ENCODE results near the gene ZNRF1.

DNA sequence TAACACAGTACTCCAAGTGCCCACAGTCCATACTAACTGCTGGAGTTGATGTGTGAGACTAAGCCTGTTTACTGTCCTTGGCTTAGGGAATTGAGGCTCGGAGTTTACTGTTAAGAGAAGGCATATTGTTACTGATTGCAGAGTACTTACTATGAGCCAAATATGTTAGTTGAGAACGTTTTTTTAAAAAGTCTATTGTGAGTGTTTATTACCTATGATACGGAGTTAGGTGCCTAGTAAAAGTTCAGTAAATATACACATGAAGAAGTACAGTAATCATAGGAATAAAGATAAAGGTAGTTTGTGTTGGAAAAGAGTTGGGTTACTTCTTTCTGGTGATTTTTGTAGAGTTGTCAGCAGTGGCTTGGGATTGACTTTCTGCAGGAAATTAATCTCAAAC, 25.4 kb downstream of the ZNRF1 start:
- TF ChIP-seq TAF1 (IDR thresholded peaks at IDR 0.05; ENCODE audit: borderline replicate concordance, insufficient read depth, low read length) (no peak), POLR2AphosphoS5 (IDR thresholded peaks at IDR 0.05; ENCODE audit: low read depth, low read length) (no peak), FOXP2 (optimal IDR thresholded peaks at IDR 0.05; ENCODE audit: borderline replicate concordance, extremely low read depth, extremely low read length, insufficient read depth) (no peak), SIN3A (IDR thresholded peaks at IDR 0.05; ENCODE audit: borderline replicate concordance, insufficient read depth, low read length) (no peak)
- TF ChIP-seq, protein P1, sequence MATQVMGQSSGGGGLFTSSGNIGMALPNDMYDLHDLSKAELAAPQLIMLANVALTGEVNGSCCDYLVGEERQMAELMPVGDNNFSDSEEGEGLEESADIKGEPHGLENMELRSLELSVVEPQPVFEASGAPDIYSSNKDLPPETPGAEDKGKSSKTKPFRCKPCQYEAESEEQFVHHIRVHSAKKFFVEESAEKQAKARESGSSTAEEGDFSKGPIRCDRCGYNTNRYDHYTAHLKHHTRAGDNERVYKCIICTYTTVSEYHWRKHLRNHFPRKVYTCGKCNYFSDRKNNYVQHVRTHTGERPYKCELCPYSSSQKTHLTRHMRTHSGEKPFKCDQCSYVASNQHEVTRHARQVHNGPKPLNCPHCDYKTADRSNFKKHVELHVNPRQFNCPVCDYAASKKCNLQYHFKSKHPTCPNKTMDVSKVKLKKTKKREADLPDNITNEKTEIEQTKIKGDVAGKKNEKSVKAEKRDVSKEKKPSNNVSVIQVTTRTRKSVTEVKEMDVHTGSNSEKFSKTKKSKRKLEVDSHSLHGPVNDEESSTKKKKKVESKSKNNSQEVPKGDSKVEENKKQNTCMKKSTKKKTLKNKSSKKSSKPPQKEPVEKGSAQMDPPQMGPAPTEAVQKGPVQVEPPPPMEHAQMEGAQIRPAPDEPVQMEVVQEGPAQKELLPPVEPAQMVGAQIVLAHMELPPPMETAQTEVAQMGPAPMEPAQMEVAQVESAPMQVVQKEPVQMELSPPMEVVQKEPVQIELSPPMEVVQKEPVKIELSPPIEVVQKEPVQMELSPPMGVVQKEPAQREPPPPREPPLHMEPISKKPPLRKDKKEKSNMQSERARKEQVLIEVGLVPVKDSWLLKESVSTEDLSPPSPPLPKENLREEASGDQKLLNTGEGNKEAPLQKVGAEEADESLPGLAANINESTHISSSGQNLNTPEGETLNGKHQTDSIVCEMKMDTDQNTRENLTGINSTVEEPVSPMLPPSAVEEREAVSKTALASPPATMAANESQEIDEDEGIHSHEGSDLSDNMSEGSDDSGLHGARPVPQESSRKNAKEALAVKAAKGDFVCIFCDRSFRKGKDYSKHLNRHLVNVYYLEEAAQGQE (IDR thresholded peaks at IDR 0.05; ENCODE audit: insufficient read depth in 1 of 2, low read depth in 2 of 2, low read length in 2 of 2), result no peak

Measured in PFSK-1 (cell line).